GM19023 (cell line): ENCODE results near the gene PGP.

ENCODE experiments used
- ATAC-seq: cut with Tn5 transposase; IDR thresholded peaks from one replicate; pipeline ENCODE4 v1.9.1; 2021; ENCODE audit warnings: mild to moderate bottlenecking, moderate library complexity; ENCODE audit not compliant: unreplicated experiment

PGP gene

DNA sequence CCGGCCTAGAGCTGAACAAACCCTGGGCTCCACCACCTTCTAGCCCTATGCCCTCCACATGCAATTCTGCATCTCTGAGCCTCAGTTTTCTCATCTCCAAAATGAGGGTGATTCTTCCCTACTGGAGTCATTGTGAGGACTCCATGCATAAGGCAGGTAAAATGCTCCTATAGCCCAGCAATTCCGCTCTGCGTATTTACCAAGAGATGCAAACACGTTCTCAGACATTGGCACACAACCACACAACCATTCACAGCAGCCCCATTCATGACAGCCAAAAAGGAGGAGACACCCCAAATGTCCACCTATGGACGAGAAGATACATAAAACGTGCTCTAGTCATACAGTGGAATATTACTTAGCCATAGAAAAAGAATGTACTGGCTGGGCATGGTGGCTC is 14.3 kb downstream of the PGP start:
- no peak for ATAC-seq

DNA sequence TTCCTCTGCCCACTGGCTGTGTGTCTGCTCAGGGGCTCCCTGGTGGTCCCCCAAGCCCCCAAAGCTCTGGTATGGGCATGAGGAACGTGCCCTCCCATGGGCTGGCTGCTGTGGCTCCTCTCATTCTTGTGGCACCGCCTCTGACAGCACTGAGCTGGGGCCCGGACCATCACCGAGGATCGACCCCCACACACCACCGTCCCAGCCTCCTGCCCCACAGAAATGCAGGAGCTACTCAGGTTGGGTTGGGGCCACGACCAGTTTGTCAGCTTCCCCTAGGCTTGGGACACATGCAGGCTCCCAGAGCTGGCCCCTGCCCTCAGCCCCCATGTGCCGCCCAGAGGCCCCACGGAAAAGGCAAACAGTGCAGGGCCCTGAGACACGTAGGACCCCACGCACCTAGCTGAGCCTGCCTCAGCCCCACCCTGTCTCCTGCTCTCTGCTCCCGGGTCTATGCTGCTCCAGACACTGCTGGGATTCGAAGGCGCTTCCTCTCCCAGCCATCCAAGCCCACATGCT is 15.0 kb downstream of the PGP start:
- ATAC-seq: no peak

DNA sequence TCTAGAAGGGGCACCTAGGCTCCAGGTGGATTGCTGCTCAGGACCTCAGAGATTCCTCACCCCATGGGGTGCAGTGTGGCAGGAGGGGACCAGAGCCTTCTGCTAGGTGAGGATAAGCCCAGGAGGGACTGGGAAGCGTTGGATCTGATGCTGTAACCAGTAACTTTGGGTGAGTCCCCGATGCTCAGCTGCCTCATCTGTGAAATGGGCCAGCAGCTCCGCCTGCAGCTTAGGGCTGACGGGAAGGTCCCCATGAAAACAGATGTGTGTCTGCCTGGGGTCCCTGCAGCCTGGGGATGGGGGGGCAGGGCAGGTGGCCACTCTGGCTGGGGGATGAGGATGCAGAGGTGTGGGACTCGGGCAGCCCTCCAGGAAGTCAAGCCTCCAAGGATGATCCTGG is 15.5 kb downstream of the PGP start:
- ATAC-seq: no peak

DNA sequence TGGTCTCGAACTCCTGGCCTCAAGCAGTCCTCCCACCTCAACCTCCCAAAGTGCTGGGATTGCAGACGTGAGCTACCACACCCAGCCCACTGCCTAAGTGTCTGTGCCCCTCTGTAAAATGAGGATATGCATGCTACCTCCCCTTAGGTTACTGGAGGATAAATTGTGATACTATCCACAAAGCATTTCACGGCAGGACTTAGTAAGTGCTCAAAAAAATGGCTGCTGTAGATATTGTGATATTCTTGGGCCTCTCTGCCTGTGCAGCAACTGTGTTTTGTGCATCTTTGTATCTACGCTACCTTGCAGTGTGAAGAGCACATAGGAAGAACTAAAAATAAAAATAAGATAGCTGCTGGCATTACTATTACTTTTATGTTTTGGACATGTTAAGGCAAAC is 16.4 kb downstream of the PGP start:
- ATAC-seq: no peak

DNA sequence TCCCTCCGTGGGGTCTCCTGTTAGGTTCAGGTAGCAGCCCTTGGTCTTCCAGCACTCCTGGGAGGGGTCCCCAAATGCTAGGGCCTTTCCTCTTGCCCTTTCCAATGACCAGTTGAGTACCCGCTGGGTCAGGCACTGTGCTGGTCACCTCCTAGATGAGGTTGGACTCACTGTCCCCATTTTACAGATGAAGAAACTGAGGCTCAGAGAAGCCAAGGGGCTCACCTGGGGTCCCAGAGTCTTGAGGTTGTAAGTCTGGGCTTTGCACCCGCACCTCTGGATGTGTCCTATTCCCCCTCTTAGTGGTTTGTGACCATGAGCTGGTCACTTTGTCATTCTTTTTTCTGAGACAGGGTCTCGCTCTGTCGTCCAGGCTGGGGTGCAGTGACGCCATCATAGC is 16.9 kb downstream of the PGP start:
- no peak for ATAC-seq

DNA sequence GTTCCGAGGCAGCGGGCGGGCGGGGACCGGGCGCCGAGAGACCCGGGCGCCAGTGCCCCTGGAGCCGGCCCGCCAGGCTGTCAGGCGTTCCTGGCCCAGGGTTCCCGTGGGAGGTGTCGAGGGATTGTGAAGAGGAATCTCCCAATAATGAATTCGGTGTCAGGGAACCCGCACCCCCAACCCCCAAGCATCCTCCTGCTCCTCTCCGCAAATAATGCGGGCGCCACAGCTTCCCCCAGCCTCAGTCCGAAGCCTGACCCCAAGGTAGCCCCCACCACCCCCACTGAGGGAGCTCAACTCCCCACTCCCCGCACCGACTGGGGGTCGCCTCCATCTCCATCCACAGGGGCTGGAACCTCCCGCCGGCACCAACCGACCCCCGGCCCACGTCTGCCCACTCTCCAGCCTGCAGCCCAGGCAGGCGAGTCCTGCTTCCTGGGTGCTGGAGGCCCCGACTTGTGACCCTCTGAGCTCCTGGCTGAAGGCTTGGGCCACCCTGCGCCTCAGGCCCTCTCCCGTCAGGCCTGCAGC is 17.6 kb downstream of the PGP start:
- no peak for ATAC-seq

DNA sequence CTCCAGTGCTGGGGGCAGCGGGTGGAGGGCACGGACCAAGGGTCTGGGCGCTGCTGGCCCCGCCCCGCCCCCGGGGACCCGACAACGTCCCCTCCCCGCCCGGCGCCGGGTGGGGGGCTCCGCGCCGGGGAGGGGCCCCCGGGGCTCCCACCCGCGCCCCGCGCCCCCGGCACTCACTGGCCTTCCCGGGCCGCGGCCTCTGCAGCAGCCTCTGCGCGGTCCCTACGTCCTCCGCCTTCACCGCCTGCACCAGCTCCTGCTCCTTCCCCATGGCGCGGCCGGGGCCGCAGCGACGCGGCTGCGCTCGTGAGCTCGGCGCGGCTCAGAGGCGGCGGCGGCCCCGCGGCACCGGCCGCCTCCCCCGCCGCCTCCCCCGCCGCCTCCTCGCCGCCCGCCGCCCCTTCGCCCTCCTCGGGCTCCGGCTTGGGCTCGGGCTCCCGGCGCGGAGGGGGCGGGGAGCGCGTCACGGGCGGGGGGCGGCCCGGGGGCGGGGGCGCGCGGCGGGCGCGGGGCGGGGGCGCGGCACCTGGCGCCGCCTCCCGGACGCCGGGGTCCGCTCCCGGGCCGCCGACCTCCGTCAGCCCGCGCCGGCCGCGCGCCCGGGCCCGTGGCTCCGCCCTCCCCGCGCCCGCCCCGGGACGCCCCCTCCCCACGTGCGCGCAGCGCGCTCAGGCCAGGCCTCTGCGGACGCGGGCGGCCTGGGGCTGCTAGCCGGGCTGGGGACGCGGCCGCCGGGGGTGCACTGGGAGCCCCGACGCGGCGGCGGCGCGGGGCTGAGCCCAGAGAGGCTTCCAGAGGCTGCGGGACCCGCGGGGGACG is 18.3 kb downstream of the PGP start, which contains the start of gene CASKIN1:
CASKIN1 (minus strand) TSS at position 444 of the 819 bp plus-strand sequence; CDS start at position 271, 173 bp downstream.
- no peak for ATAC-seq

DNA sequence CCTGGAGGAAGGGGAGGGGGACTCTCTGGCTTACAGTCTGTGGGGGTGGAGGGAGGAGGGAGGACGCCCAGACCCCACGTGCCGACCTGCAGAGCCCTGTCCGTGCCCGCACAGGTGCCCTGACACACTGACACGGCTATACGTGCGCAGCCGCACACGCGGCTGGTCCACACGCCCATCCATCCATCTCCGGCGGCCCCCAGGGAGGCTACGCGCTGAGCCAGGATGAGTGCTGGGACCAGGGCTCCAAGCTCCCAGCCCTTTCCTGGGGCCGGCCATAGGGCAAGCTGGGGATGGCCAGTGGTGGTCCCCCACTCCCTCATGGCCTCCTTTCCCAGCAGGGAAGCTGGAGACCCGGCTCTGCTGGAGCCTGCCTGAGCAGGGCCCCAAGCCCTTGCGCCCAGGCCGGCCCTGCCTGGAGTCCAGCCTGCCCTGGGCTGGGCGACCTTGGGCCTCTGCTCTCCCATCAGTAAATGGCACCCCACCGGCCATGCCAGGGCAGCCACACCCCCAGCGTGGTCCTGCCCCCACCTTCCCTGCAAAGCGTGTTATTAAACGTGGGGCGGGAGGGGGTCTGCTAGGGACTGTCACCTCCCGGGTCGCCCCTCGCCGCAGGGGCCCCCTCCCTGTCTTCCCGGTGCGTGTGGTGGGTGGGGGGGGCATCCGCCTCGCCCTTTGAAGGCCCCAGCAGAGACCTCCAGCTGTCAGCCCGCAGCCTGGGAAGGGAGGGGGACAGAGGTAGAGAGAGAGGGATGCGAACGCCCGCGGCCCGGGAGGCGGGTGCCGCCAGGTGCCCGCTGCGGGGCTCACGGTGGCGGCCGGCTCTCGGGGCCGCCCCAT is 19.1 kb downstream of the PGP start:
- ATAC-seq: no peak

DNA sequence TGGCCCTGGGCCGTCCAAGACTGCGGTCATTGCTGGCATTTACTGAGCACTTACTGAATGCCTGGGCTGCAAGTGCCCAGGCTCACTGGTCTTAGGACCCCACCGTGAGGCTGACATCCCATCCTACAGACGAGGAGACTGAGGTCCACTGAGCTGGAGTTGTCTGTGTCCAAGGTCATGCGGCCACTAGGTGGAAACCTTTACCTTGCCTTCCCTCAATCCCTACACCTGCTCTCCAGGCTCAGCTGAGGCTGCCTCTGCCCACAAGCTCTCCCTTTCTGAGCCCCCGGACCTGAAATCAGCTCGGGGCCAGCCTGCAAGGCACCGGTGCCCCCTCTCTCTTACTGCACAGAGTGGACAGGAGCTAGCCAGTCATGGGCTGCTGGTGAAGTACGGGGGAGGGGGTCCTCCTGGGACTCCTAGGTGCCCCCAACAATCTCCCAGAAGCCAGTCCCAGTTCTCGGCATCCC is 19.8 kb downstream of the PGP start:
- no peak for ATAC-seq

DNA sequence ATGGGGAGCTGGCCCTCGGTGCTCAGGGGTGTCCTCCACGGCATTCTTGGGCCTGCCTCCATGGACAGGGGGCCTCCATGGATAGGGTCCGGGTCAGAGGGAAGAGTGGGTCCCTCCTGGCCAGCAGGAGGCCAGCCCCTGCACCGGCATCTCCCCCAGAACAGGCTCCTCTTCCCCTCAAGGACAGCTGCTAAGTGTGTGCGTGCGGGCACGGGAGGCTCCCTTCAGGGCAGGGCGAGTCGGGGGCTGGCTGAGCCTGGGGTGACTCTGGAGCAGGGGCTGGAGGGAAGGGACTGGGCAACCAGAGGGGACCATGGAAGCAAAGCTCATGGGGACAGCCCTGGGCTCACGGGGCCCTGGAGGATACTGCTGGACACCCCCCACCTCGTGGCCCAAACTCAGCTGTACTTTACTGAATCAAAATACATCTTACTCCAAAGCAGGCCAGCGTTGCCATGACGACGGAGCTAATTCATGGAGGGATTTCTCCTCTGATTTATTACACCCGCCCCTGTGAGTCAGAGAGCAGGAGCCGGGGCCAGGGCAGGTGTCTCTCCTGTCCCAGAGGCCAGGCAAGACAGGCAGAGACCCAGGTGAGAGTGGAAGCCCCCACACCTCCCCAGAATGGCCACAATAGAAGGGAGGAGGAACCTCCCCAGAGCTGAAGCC is 20.3 kb downstream of the PGP start:
- ATAC-seq: no peak

DNA sequence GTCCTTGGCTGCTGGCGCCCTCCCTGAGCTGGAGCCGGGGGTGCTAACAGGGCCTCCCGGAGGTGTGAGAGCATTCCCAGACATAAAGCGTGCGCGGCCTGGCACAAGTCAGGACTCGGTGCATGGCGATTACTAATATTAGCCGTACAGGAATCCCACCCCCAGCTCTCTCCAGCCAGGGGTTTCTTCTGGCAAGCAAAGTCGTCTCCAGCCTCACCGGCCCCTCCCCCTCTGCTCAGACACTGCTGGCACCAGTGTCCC is 23.3 kb downstream of the PGP start:
- ATAC-seq: no peak

DNA sequence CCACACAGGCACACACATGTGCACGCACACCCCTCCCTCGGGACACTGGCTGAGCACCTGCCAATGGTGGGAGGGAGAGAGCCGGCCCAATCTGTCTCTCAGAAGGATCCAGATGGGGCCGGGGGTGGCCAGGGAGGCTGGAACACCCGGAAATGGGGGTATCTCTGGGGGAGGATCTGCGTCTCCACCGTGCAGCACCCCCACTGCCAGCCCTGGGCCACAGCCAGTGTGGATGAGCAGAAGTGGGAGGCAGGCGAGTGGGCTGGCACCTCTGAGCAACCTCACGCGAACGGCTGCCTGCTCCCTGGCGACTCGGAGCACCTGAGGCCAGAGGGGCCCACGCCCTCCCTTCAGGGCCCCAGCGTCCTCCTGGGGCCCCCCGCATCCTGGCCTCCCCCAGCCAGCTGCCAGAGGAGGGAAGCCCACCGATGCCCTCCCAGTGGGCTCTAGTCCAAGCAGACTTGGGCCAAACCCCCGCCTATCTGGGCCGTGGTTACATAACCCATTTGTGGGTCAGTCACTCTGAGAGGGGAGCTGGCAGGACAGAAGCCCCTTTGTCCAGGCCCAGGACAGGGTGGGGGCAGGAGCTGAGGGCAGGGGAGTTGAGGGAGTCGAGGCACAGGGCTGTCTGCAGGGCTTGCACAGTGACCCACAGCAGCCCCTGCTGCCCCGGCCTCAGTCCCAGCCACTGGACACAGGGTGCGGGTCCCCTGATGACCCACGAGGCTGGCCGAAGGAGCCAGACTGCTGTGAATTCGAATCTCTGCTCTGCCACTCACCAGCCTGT is 23.8 kb downstream of the PGP start:
- ATAC-seq: no peak

DNA sequence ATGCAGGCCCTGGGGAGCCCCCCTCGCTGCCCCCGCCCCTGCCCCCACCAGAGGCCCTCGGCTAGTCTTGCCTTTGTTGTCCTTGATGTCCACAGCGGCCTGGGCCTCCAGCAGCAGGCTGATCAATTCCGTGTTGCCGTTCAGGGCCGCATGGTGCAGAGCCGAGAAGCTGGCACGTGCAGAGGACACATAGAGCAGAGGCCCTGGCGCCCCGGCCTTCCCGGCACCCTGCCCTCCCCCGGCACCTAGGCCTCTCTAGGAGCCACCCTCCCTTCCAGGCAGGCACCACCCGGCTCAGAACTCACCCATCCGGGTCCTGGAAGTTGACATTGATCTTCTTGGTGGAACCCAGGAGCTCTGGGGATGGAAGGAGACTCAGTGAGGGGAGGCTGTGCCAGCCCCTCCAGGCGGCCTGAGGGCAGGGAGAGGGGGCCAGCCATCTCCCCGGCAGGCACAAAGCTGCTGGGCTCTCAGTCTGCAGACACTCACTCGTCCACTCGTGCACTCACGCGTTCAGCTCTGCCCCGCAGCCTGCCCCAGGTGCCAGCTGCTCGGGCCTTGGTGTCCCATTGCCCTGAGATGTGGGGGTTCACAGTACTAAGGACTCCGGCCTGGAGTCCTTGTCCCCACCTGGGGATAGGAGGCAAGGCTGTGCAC is 24.5 kb downstream of the PGP start:
- ATAC-seq: no peak

DNA sequence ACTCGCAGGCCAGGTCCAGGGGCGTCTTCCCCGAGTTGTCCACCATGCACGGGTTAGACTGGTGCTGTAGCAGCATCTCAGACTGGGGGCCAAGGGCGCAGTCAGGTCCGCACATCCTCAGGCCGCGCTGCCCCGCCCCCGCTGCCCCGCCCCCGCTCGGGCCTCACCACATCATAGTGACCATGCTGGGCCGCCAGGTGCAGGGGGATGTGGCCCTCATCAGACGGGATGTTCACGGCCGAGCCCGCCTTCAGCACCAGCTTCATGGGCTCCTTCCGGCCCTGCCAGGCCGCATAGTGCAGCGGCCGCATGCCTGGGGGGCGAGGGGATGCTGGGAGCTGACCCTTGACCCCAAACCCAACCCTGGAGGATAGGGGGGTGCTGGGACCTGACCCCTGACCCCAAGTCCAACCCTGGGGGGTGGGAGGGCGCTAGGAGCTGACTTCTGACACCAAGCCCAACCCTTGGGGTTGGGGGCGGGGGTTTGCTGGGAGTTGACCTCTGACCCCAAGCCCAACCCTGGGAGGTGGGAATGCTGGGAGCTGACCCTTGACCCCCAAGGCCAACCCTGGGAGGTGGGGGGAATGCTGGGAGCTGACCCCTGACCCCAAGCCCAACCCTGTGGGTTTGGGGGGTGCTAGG is 25.3 kb downstream of the PGP start:
- no peak for ATAC-seq

DNA sequence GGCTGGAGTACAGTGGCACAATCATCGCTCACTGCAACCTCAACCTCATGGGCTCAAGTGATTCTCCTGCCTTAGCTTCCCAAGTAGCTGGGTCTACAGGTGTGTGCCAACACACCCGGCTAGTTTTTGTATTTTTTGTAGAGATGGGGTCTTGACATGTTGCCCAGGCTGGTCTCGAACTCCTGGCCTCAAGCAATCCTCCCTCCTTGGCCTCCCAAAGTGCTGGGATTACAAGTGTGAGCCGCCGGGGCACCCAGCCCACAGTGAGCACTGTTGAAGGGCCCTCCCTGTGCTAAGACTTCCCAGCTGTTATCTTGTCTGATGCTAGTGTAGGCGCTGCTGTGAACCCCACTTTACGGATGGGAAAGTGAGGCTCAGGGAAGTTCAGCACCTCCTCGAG is 26.2 kb downstream of the PGP start:
- no peak for ATAC-seq

DNA sequence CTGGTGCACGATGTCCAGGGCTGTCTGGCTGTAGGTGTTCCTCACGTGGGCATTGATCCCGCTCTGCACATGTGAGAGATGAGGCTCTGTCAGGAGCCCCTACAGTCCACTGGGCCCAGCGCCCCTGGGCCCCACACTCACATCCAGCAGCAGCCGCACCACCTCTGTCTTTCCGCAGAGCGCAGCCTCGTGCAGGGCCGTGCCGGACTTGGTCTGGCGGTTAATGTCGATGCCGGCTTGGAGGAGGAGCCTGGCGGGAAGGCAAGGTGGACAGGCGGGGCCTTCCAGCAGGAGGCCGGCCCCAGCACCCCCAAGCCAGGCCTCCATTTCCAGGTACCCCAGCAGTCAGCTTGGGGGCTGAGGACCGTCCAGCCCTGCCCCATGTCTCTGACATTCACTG is 27.4 kb downstream of the PGP start:
- no peak for ATAC-seq

DNA sequence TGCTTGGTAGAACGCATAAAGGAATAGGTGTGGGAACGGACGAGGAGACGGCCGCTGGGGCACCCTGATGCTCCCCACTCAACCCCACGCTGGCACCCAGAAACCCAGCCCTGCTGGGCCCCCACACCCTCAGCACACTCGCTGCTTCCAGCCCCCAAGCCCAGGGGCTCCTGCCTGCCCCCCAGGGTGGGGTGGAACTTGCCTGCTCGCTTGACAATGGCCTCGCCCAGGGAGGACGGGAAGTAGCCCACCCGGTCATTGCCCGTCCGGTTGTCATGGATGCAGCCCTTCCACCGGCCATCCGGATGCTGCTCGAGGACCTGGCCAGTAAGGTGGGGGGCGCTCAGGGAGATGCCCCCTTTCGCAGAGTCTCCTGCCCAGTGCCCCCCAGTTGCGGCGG is 28.1 kb downstream of the PGP start:
- no peak for ATAC-seq

DNA sequence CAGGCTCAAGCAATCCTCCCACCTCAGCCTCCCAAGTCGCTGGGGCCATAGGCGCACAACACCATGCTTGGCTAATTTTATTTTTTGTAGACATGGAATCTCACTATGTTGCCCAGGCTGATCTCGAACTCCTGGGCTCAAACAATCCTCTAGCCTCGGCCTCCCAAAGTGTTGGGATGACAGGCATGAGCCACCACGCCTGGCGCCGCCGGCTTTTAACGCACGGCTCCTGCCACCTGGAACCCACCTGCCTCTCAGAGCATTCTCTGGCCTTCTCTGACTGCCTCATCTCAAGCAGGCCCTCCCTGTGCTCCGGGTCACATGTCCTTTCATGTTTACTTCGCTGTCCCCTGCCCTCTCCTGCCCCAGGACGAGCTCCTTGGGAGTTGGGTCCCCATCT is 28.6 kb downstream of the PGP start:
- ATAC-seq: no peak

DNA sequence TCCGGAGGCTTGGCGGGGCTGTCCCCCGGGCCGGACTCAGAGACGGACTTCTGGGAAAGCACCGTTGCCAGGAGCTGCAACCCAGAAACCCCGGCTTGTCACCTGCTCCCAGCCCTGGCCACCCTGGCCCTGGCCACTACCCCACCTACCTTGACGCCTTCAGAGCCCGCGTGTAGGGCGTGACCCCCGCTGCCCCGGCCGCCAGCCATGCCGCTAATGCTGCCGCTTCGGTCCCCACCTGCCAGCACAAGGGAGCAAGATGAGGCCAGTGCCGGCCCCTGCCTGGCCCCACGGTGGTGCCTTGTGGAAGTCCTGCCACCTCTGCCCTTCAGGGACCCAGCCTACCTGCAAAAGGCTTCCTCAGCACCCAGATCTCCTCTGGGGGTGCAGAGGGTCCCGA is 29.7 kb downstream of the PGP start:
- no peak for ATAC-seq

DNA sequence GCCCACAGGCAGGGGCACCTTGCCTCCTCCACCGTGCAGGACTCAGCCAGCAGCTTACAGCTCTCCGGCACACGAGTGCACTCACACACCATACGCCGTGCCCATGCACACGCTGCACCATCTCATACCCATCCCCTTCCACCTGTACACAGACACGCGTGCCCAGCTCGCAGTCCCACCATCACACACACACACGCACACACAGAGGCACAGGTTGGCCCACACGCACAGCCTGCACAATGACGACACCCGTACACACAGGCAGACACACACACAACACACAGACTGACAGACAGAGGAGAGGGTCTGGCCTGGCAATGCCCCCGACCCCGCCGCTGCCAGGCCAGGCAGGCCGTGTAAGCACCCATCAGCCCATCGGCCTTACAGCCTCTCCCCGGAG is 30.3 kb downstream of the PGP start:
- ATAC-seq: no peak
